GM21723 (cell line): ENCODE data around the gene LRRC42.

Source experiments
- ATAC-seq: cut with Tn5 transposase; IDR thresholded peaks from one replicate; pipeline ENCODE4 v1.9.1; 2021; ENCODE audit warnings: mild to moderate bottlenecking, moderate library complexity; ENCODE audit not compliant: unreplicated experiment

Gene LRRC42

DNA sequence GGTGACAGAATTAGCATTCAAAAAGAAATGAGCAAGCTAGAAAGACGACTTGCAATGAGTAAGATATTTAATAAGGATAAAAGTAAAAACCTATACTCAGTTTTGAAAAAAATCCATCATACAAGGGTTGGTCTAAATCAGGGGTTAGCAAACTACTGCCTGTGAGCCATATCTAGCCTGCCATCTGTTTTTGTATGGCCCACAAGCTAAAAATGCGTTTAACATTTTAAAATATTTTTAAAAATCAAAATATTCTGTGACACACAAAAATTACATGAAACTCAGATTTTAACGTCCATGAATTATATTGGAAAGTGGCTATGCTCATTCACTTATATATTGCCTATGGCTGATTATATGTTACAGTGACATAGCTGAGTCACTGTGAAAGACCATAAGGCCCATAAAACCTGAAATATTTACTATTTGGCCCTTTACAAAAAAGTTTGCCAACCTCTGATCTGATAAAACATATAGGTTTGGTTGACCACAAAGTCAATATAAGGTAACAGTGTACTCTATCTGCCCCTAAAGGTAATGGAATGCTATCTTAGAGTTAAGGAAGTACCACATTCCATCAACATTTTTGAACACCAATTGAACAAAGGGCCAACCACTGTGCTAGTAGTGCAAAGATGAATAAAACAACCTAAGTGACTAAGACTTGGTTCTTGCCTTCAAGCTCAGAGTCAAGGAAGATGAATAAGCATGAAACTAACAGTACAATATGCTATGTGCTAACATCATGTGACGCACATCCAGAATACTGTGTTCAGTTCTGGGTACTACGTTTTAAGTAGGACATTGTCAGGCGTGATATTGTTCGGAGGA, 3.8 kb upstream of the LRRC42 start:
- no peak for ATAC-seq

DNA sequence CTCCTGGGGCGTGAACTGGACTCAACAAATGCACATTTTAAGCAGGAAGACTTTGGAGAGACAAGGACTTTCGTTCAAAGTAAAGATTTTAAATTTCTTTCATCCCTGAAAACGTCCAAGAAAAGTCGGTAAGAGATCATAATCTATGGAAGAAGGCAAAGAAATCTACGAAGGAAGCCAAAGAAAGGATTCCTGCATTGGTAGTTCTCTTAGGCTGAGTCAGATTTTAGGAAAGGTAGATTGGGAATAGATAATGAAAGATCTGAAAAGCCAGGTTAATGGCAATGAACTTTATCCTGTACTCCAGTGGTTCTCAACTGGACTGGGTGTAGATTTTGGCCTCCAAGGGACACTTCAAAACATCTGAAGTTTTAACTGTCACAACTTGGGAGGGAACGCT, 3.1 kb upstream of the LRRC42 start:
- ATAC-seq, result no peak

DNA sequence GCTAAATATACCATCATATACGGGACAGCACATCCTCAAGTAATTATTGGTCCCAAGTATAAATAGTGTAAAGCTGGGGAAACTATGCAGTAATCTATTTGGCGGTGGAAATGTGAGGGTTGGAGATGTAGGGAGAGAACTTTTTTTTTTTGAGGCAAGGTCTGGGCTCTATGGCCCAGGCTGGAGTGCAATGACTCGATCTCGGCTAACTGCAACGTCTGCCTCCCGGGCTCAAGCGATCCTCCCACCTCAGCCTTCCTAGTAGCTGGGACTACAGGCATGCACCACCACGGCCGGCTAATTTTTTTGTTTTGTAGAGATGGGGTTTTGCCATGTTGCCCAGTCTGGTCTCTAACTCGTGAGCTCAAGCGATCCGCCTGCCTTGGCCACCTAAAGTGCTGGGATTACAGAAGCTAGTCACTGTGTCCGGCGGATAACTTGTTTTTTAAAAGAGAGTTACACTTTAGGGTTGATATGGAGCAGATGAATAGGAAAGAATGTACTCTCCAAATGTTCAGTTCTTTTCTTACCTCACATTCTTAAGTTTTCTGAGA, 2.6 kb upstream of the LRRC42 start:
- ATAC-seq, result no peak

DNA sequence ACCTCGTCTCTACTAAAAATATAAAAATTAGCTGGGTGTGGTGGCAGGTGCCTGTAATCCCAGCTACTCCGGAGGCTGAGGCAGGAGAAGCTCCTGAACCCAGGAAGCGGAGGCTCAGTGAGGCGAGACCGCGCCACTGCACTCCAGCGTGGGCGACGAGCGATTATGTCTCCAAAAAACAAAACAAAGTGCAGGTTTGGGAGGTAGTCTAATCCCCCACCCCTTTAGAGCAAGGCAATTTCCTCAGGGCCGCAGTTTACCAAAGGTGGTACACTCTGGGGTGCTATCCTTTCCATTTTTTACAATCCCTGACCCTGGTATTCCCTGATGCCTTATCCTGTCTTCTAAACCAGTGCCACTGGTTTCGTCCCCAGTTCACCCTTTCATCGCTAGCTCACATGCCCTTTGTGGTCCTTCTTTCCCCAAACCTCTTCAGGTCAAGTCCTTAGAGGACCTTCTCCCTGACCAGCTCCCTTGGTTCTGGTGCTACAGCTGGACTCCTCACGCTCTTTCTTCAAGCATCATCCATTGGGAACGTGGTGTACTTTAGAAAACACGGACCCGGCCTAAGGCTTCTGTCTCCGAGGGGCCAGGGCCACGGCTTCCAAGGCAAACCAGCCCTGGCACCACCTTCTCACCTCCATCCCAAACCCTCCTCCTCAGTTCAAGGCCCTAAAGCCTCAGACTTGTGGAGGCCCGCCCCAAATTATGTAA, 1.5 kb upstream of the LRRC42 start:
- ATAC-seq, result no peak

DNA sequence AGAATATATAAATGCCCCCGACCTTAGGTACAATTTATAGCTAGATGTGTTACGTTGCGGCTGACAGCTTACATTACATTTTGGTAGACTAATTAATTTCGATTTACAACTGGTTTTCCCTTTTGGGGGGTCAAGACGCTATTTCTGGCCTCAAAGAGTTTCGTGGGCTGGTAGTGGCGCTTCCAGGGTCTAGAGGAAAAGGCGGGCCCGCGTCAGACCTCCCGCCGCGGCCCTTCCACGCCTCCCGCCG, 1.0 kb upstream of the LRRC42 start:
- ATAC-seq, result no peak

DNA sequence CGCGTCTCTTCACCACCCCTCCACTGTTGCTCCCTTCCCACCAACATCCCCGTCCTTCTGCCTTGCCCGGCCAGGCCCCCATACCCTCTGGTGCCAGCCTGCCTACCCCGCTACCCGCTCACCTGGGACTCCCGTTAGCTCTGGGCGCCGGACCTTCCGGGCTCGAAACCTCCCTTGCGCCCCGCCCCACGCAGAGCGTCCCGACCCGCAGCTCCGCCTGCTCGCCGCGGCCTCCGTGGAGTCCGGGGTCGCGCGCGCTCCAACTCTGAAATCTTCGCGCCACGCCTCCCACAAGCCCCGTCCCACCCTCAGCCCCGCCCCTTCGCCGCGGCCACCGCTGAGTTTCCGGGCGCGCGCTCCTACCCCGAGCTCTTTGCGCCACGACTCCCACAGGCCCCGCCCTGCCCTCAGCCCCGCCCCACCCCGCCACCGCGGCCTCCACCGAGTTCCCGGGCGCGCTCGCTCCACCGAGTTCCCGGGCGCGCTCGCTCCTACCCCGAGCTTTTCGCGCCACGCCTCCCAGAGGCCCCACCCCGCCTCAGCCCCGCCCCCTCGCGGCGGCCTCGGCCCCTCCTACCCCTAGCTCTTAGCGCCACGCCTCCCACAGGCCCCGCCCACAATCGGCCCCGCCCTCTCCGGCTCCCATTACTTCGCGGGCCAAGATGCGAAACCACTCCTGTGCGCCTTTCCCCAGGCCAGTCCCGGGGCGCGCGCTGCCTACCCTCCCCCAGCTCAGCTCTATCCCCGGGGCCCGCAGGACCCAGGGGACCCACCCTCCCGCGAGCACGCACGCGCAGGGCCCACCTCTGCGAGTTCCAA, 508 bp upstream of the LRRC42 start, which contains the start of gene IFT25:
Gene IFT25, minus strand, starts transcription at position 267 of the 819 bp plus-strand sequence. CDS start 5,617 bp downstream, outside the sequence.
- ATAC-seq, result peak; percentile 73

DNA sequence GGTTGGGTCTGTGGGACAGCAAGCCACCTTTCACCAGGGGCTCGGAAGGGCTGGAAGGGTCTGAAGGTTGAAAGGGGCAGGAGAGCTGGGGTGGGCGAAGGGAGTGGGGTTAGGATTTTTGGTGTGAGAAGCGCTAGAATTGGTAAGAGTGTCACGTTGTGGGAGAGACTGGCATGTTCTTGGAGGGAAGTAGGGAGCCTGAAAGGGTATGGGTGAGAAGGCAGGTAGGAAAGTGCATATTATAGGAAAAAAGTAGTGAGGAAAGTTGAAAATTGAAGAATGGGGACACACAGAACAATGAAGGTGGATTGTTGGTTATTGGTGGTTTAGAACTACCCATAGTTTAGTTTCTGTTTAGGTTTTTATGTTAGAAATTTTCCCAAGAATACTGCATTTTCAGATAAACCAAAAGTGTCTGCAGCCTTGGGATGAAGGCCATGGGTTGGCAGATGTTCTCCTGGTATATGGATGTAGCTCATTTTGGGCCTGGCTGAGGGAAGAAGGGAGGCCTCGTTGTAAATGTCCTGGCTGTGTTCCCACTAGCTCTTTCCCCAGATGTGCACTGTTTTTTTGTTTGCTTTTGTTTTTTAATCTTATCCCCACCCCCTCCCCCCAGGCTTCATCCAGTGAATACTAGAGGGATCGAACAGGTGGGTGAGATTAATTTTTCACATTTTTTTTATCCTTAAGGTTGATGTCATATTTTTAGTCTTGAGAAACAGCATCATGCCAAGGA, 1.2 kb downstream of the LRRC42 start:
- no peak for ATAC-seq

DNA sequence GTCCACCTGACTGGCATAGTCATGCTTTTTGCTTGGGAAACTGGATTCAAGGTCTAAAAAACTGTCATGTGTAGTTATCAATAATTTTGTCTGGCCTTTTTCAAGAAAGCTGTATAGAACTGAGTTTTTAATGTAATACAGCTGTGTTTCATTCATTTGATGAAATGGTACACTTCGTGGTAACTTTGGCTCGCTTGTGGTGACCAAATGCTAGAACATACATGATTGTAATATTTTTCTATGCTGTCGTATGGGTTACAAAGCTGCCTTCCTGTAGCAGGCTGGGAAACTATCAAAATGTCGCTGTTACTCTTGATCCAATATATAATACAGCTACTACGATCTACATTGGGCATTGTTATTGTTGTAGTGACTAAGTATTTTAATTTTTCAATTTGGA, 2.1 kb downstream of the LRRC42 start:
- no peak for ATAC-seq

DNA sequence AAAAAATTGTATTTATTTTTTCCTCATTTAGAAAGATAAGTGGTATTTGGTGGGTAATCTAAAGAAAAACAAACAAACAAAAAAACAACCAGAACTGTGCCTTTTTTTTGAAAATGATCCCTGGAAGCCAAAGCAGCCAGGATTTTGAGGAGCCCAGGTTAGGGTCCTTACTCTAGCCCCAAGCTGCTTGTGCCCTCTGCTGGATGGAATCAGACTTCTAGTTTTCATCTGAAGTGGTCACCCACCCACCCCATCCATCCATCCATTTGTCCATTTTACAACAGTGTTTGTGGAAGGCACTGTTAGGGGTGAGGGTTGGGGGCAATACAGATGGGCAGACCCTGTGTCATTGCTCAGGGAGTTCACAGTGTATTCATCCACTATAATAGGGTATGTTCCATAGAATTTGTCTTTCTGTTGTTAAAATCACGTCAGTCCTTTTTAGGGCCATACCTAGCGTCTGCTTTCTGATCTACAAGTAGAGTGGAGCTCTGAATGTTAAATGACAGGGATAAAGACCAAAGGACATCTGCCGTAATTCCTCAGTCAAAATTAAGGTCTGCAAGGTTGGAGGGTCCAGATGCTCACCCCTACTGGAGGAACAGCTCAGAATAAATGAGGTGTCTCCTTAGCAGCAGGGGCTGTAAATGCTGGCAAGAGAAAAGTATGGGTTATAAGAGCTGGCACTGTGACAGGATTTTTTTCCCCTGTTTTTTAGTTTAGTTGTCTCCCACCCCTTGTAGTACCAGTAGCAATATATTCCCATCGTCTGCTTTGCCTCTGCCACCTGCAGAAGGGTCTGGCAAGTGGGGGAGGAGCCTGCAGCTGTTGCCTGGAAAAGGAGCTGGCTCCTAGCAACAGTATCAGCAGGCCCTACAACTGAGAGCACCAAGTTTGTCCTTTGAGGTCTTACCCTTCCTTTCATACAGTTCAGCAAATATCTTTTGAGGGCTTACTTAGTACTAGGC, 3.2 kb downstream of the LRRC42 start:
- no peak for ATAC-seq

DNA sequence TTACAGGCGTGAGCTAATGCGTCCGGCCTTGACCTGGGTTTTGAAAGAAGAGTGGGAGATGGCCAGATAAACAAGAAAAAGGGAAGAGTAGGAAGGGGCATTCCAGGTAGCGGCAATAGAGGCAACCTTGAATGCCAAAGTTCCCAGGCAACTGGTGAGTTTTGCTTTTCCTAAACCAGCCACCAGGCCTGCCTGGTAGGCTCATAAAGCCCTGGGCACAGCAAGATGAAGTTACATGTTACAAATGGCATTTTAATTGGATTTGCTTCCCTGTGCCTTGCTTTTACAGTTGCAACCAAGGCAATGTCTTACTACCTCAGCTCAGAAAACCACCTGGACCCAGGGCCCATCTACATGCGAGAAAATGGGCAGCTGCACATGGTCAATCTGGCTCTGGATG, 5.5 kb downstream of the LRRC42 start:
- no peak for ATAC-seq

DNA sequence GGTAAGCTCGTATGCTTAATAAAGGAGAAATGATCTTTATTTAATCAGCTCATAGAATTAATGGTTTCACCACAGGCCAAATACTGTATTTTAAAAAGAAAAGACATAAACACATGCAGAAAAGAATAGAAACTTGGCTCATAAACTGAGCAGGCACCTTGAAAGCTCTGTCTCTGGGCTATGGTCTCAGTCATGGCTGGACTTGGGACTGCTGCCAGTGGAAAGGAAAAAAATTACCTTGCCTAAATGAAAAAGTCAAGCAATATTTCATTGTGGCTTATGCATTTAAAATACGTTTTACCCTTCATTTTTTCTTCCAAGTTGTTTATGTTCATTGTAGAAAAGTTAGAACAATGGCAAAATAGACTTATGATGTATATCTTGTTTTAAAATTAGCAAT, 8.0 kb downstream of the LRRC42 start:
- ATAC-seq, result no peak

DNA sequence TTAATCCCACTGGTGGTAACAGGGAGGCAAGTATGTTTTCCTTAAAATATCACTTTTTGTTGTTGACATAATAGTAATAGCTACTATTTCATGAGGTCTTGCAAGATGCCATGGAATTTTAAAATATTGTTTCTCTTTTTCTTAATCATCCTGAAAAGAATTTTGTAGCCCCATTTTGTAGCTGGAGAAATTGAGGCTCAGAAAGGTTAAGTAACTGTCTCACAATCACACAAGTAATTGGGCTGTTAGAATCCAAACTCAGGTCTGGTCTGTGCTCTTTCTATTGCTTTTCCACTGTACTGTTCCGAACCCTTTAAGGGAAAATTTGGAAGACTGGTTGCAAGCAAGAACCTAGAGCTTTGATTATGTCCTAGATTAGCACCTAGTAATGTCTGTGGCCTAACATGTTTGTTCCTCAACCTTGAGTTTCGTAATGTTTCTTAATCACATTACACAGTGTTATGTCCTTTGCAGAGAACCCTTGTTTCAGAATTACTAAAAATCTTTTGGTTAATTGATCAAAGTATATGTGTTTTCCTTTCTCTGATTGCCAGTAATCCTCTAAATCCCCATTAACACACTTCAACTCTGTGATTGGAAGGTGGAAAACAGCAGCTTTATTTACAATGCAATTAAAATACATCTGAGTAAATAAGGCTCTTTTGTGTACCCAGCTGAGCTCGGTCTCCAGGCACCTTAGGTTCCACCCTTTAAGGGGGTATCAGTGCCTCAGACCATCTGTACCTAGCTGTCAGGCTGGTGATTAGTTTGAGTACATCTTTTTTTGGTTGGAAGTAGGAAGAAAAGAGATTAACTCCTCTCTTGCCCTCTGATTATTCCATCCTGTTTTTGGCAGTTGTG, 10.4 kb downstream of the LRRC42 start:
- no peak for ATAC-seq

DNA sequence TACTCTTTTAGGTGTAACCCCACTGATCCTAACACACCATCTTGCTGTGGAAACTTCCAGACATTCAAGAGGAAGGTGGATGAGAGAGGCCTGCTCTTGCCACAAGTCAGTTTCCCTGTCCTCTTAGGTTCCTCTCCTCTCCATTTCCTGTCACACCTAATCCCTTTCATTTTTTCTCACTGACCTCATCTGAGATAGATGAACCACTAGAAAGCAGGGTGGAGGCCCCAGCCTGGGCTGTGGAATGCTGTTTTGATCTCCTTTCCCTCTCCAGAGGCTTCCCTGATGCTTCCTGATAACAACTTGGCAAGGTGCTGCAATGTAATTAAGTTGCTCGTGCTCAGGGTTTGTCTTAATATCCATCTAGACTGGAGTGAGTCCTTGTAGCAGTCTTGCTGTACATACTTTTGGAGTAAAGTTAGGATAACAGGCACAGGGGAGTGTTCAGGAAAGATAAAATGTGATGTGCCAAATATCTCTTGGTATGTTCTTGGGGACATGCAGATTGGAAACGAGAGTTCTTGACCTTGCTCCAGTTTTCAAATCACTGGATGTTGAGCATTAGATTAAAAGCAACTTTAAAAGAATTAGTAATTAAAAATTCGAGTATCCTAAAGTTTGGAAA, 11.2 kb downstream of the LRRC42 start:
- ATAC-seq, result no peak

DNA sequence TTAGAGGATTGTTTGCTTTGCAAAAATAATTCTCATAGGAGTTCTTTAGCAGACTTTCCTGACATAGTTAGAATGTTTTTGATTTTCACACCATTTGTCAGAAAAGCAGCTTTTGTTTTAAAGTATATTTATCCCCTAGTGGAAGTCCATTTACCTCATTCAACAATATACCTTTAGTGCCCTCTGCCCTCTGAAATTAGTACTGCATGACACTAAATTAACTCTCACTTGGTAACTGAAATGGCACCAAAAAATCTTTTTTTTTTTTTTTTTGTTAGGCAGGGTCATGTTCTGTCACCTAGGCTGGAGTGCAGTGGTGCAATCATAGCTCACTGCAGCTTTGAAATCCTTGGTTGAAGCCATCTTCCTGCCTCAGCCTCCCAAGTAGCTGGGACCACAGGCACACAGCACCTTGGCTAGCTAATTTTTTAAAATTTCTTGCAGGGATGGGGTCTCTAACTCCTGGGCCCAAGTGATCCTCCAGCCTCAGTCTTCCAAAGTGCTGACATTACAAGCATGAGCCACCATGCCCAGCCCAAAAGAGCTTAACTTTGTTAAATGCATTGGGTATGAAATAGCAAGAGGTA, 13.6 kb downstream of the LRRC42 start:
- ATAC-seq, result no peak

DNA sequence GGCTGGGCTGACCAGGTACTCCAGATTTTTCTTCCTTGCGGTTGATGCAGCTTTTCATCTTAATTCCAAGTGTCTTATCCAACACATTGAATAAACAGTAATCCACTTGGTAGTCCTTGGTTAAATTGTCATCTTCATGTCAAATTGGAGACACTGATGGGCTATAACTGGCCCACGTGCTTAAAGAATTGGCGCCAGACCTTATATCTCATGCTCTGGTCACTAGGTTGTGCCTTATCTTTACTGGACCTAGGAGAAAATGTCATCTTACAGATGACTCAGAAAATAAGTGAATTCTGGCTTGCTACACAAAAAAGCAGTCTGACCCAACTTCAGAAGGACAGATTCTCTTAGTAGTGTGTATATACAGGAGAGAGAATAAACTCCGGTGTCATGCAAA, 16.2 kb downstream of the LRRC42 start:
- no peak for ATAC-seq

DNA sequence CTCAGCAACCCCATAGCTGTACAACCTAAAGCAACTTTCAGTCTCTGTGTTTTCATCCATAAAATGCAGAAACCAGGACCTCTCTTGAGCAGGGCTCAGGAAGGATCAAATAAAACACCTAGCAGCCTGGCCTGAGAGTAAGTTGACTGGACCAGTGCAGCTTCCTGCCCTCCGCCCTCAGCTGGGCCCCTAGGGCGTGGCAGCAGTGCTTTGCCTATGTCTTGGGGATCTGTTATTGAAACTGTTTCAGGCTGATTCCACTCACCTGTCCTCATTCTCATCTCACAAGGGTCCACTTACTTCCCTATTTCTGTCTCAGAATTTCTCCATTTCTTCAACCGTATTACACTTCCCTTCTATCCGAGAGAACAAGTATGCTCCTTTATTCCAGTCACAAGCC, 17.3 kb downstream of the LRRC42 start:
- no peak for ATAC-seq

DNA sequence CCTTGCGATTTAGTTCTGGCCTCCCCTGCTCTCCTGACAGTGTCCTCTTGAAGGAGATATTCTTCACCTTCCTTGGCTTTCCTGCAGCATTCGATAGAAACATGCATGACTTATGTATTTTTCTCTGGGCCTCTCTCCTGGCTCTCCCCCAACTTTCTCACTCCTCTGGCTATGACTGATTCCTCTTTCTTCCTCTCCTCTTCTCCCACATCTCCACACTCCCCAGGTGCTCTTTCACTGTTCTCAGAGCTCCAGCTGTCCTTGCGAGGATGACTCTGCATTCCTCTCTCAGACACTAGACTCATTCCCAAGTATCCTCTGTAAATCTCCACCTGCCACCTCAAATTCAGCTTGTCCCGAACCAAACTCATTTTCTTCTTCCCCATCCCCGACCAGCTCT, 18.0 kb downstream of the LRRC42 start:
- ATAC-seq, result no peak

DNA sequence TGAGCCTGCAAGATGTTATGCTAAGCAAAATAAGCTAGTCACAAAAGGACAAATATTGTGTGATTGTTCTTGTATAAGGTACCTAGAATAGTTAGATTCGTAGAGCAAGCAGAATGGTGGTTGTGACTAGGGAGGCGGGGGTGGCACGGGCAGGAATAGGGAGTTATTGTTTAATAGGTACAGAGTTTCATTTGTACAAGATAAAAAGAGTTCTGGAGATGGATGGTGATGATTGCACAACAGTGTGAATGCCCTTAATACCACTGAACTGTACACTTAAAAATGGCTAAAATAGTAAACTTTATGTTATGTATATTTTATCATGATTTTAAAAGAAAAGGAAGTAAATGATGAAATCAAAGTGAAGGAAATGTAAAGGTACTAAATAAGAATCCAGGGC, 20.6 kb downstream of the LRRC42 start:
- ATAC-seq, result no peak
